HG03108 (cell line): ENCODE measurements around the gene ZDHHC16.
"Not testable (repeated sequence)": the region's sequence is repeated elsewhere in the genome, so short reads cannot be mapped to it uniquely, and the experiment has no call there.

Experiments
- ATAC-seq: cut with Tn5 transposase; IDR thresholded peaks from one replicate; pipeline ENCODE4 v1.9.1; 2021; ENCODE audit warnings: moderate library complexity; ENCODE audit not compliant: unreplicated experiment

Gene ZDHHC16

GRCh38 chr10:97475936-97476594, 30.1 kb downstream of the ZDHHC16 start:
- no peak for ATAC-seq

DNA sequence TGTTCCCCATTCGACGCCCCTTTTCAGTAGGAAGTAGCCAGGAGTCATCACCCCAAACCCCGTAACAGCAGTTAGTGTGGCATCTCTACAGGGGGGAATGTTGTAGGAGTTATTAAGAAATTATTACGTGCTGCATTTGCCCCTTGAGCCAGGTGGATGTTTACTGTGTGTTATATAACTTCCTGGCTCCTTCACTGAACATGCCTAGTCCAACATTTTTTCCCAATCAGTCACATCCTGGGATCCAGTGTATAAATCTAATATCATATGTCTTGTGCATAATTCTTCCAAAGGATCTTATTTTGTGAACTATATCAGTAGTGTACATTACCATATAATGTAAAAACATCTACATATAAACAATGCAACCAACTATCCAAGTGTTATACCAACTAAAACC, 33.4 kb downstream of the ZDHHC16 start:
- not testable (repeated sequence) for ATAC-seq

DNA sequence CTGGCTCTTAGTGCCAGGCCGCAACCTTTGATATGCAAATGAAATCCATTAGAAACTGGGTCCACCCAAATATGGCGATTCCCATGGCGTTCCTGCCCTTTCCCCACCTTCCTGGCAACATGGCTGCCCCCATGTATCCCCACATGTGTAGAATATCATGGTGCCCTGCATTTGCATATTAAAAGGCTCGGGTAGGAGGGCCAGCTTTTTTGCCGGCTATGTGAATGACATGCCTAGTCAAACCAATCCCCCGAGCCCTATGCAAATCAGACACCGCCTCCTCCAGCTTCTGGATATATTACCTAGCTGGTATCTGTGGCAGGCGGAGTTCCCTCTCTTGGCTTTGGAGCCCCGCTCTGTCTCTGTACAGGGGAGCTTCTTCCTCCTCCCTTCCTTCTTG, 34.0 kb downstream of the ZDHHC16 start:
- ATAC-seq, result no peak

DNA sequence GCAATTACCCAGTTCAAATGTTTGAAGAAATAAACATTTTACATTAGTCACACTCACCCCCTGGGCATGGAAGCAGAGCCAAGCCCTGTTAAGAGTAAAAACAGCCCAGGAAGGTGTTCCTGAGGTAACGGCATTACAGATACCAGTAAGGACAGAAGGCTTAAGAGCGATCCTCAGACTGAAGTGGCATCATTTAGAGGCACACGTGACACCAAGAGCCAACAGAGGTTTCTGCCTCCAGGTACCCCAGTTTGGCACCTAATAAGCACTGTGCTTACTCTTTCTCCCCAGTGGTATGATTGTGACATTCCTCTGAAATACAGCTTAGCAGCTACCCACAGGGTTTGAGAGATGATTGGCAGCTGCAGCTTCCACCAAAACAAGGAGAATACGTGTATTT, 35.1 kb downstream of the ZDHHC16 start:
- ATAC-seq, result no peak

DNA sequence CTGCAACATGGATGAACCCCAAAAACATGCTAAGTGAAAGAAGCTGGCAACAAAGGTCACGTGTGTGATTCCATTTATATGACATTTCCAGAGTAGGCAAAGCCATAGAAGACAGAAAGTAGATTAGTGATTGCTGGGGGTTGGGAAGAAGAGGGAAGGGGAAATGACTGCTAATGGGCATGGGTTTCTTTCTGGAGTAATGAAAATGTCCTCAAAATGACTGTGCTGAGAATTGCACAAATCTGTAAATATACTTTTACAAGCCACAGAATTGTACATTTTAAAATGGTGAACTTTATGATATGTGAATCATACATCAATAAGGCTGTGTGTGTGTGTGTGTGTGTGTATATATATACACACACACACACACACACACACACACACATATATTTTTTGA, 36.4 kb downstream of the ZDHHC16 start:
- ATAC-seq, result no peak

DNA sequence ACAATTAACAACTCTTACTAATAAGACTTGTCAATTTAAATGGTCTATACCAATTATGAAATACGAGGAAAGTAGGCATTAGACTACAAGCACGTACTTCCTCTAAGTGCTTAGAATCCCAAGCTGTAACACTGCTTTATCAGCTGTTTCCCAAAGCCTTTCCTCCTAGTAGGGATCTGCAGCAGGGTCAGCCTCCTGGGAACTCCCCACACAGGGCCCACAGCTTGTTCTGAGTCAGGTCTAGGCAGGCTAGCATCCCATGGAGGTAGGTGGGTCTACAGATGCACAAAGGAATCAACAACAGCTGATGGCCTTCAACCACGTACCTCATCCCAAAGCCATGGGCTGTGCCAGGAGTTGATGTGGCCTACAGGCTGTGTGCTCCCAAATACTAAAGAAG, 37.5 kb downstream of the ZDHHC16 start:
- ATAC-seq, result no peak

- ATAC-seq, result no peak
Observed at GRCh38 chr10:97483921-97484320, 37.9 kb downstream of the ZDHHC16 start.

GRCh38 chr10:97485647-97486281, 39.8 kb downstream of the ZDHHC16 start:
- no peak for ATAC-seq

GRCh38 chr10:97490592-97490991, 44.6 kb downstream of the ZDHHC16 start:
- ATAC-seq, result no peak

DNA sequence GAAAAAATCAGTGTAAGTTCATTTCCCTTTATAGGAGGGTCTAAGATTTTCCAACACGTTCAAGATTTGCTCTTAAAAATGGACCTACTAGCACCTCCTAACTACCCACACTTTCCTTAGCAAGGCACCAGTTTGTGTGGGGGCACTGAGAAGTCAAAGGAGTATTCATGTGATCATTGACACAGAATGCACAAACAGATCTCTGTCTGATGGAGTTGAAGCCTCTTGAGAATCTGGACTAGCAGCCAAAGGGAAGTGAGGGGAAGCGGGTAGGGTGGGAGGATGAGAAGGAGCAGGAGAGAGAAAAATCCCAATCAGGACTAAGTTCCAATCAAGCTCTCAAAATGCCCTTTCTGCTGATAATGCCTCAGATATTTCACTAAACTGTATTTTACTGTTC, 48.2 kb downstream of the ZDHHC16 start:
- no peak for ATAC-seq

- ATAC-seq, result no peak
Observed at GRCh38 chr10:97494863-97495506, 49.0 kb downstream of the ZDHHC16 start.

DNA sequence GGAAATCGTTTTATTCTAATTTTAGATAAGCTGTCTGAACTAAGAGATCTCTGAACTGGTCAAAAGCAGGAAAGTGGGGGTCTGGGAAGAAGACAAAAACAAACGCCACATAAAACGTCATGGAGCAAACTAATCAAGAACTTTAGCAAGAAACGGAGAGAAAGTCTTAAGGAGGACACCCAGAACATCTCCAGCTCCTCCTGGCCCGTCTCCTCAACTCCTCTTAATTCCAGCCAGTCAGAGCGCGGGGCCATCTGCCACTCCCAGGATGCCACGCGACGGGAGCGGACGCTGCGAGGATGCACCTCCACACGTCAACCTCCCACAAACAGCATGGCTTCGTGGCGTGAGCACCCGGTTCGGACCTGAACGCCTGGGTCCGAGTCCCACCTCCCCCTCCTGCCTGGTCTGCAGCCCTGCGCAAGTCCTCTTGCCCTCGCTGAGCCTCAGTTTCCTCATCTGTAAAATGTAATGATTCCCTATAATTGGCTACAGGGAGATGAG, 51.6 kb downstream of the ZDHHC16 start:
- no peak for ATAC-seq

GRCh38 chr10:97498076-97498840, 52.3 kb downstream of the ZDHHC16 start, which contains the start of gene MMS19:
Gene MMS19 (minus strand): TSS chr10:97498422. CDS start chr10:97498384, 38 bp downstream.
- peak; percentile 88 for ATAC-seq

DNA sequence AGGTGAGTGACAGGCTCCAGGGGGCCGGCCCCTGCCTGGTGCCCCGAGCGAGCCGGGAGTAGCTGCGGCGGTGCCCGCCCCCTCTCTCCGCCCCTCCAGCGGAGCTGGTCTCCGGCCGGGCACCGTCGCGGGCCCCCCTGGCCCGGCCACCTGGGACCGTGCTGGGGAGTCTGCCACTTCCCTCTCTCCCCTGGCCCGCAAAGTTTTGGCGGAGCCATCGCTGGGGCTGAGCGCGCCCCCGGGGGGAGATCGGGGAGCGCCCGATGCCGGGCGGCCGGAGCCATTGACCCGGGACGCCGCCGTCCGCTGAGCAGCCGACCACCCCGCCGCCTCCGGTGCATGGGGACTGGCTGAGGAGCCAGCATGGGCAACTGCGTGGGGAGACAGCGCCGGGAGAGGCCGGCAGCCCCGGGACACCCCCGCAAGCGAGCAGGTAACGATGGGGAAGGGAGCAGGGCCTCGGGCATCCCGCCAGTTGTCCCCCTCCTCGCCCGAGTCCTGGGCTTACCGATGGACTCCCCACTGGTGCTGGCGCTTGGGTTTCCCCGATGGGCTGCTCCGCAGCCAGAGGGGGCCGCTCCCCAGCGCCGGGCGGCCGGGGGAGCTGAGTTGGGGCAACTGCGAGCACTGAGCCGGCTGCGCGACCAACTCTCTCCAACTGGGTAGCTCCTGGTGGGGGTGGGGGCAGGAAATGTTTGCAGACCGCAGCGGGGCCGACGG, 53.0 kb downstream of the ZDHHC16 start, which contains the start of gene UBTD1:
Gene UBTD1, plus strand, starts transcription at position 84 of the 720 bp plus-strand sequence. Its CDS starts 280 bp downstream, at position 364.
- ATAC-seq, result peak; percentile 6

DNA sequence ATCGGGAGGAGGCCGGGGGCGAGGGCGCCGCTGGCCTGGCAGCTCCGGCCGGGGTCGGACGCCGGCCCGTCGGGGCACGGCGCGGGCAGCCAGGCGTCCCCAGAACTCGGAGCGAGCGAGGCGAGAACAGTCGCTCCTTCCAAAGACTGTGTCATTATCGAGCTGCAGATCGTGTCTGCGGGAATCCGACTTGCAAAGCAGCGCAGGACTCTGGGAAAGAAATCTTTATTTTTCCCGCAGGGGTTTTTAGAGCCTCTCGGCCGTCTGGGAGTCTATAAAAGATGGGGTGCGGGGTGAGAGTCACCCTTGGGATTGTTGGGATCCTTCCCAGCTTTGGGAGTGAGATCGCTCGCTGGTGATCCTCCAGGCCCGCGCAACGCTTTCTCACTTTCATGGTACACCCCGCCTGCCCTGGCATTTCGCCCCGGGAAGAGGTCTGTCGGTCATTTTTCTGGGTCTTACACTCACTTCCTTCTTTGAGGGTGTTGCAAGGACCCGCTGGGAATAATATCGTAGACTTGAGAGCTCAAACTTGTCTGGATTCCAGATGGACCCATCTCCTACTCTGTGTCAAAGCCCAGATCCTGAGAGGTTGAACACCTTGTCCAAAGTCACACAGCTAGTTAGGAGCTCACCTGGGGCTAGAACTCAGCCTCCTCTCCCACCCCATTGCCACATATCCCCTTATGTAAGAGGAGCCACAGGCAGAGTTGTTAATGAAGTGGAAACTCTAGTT, 53.8 kb downstream of the ZDHHC16 start:
- no peak for ATAC-seq

GRCh38 chr10:97500297-97500575, 54.3 kb downstream of the ZDHHC16 start:
- no peak for ATAC-seq

DNA sequence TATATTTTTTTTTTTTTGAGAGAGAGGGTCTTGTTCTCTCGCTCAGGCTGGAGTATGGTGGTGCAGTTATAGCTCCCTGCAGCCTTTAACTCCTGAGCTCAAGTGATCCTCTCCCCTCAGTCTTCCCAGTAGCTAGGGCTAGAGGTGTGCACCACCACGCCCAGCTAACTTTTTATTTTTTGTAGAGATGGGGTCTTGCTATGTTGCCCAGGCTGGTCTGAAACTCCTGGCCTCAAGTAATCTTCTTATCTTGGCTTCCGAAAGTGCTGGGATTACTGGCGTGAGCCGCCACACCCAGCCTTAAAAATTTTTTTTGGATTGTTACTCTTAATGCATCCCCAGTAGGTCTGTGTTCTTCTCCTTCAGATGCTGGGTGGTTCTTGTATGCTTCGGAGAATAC, 56.9 kb downstream of the ZDHHC16 start:
- ATAC-seq, result no peak

GRCh38 chr10:97503406-97503805, 57.4 kb downstream of the ZDHHC16 start:
- ATAC-seq, result no peak

GRCh38 chr10:97505152-97505551, 59.2 kb downstream of the ZDHHC16 start:
- no peak for ATAC-seq
